SK-N-SH treated with all-trans-retinoic acid at 6 μM for 48 hours (cell line): ENCODE data around the gene TTC38.

Experiments
- ATAC-seq: fragments of 200-7000 bp; cut with Tn5 transposase; 3 replicates; pipeline ENCODE4 v1.9.1; 2020; ENCODE audit warnings: mild to moderate bottlenecking, moderate library complexity
- ARNTL ChIP-seq: fragments of 450-650 bp; formaldehyde crosslinking; IDR thresholded peaks from 2 replicates; pipeline ENCODE4 v1.5.0; 2020; ENCODE audit warnings: low read depth, mild to moderate bottlenecking, moderate library complexity, borderline replicate concordance
- BACH2 ChIP-seq: fragments of 250-450 bp; sonication (Bioruptor Pico); IDR thresholded peaks from 2 replicates; pipeline ENCODE4 v1.9.0; 2021; ENCODE audit warnings: mild to moderate bottlenecking, borderline replicate concordance
- CSDC2 ChIP-seq: fragments of 250-450 bp; sonication (Bioruptor Pico); IDR thresholded peaks from 2 replicates; pipeline ENCODE4 v1.5.0; 2020; ENCODE audit warnings: mild to moderate bottlenecking, moderate library complexity
- ESRRG ChIP-seq: fragments of 250-450 bp; sonication (Bioruptor Pico); IDR thresholded peaks from 2 replicates; pipeline ENCODE4 v1.6.1; 2021; ENCODE audit warnings: mild to moderate bottlenecking
- GLIS3 ChIP-seq: fragments of 250-450 bp; sonication (Bioruptor Pico); IDR thresholded peaks from 2 replicates; pipeline ENCODE4 v1.5.0; 2020; ENCODE audit warnings: mild to moderate bottlenecking, moderate library complexity
- ISL1 ChIP-seq: fragments of 250-450 bp; sonication (Bioruptor Pico); IDR thresholded peaks from 2 replicates; pipeline ENCODE4 v2.1.2; 2022; ENCODE audit warnings: mild to moderate bottlenecking, moderate library complexity
- OSR1 ChIP-seq: fragments of 250-450 bp; sonication (Bioruptor Pico); IDR thresholded peaks from 2 replicates; pipeline ENCODE4 v1.8.0; 2022; ENCODE audit warnings: moderate library complexity, mild to moderate bottlenecking, inconsistent platforms
- PPARA ChIP-seq: fragments of 250-450 bp; sonication (Bioruptor Pico); IDR thresholded peaks from 2 replicates; pipeline ENCODE4 v1.5.0; 2020; ENCODE audit warnings: mild to moderate bottlenecking, borderline replicate concordance
- RARB ChIP-seq: fragments of 250-450 bp; sonication (Bioruptor Pico); IDR thresholded peaks from 2 replicates; pipeline ENCODE4 v1.8.0; 2021; ENCODE audit warnings: mild to moderate bottlenecking, moderate library complexity
- SNAI2 ChIP-seq: fragments of 250-450 bp; sonication (Bioruptor Pico); IDR thresholded peaks from 2 replicates; pipeline ENCODE4 v1.5.0; 2020; ENCODE audit warnings: mild to moderate bottlenecking, moderate library complexity
- TCF4 ChIP-seq: fragments of 250-450 bp; sonication (Bioruptor Pico); IDR thresholded peaks from 2 replicates; pipeline ENCODE4 v1.8.0; 2021; ENCODE audit warnings: mild to moderate bottlenecking, moderate library complexity, borderline replicate concordance
- TOX ChIP-seq: fragments of 250-450 bp; sonication (Bioruptor Pico); IDR thresholded peaks from 2 replicates; pipeline ENCODE4 v1.8.0; 2021; ENCODE audit warnings: mild to moderate bottlenecking, moderate library complexity, borderline replicate concordance
- ZC3H10 ChIP-seq: fragments of 250-450 bp; sonication (Bioruptor Pico); IDR thresholded peaks from 2 replicates; pipeline ENCODE4 v1.5.1; 2021; ENCODE audit warnings: mild to moderate bottlenecking, moderate library complexity
- ZFP3 ChIP-seq: fragments of 250-450 bp; sonication (Bioruptor Pico); IDR thresholded peaks from 2 replicates; pipeline ENCODE4 v1.5.0; 2020; ENCODE audit warnings: mild to moderate bottlenecking, moderate library complexity
- ZFP30 ChIP-seq: fragments of 450-650 bp; formaldehyde crosslinking; IDR thresholded peaks from 2 replicates; pipeline ENCODE4 v1.5.0; 2022; ENCODE audit warnings: mild to moderate bottlenecking, moderate library complexity
- ZNF565 ChIP-seq: fragments of 450-650 bp; formaldehyde crosslinking; conservative IDR thresholded peaks from 2 replicates; pipeline ENCODE4 v1.5.0; 2020; ENCODE audit warnings: low read depth, mild to moderate bottlenecking, moderate library complexity
- ZNF70 ChIP-seq: fragments of 450-650 bp; formaldehyde crosslinking; IDR thresholded peaks from 2 replicates; pipeline ENCODE4 v1.5.0; 2020; ENCODE audit warnings: mild to moderate bottlenecking, moderate library complexity
- ZNF8 ChIP-seq: fragments of 450-650 bp; formaldehyde crosslinking; IDR thresholded peaks from 2 replicates; pipeline ENCODE4 v1.5.0; 2020; ENCODE audit warnings: mild to moderate bottlenecking, moderate library complexity
- TF ChIP-seq, protein P1 (sequence below): fragments of 250-450 bp; sonication (Bioruptor Pico); IDR thresholded peaks from 2 replicates; pipeline ENCODE4 v1.5.1; 2021; ENCODE audit warnings: mild to moderate bottlenecking, moderate library complexity
- TF ChIP-seq, protein P2 (sequence below): fragments of 250-450 bp; sonication (Bioruptor Pico); IDR thresholded peaks from 2 replicates; pipeline ENCODE4 v1.5.1; 2020; ENCODE audit warnings: low read depth, mild to moderate bottlenecking, moderate library complexity
- TF ChIP-seq, protein P3 (sequence below): fragments of 250-450 bp; sonication (Bioruptor Pico); IDR thresholded peaks from 2 replicates; pipeline ENCODE4 v1.5.0; 2020; ENCODE audit warnings: mild to moderate bottlenecking, moderate library complexity
- TF ChIP-seq, protein P4 (sequence below): fragments of 250-450 bp; sonication (Bioruptor Pico); IDR thresholded peaks from 2 replicates; pipeline ENCODE4 v1.8.0; 2021; ENCODE audit warnings: low read depth, mild to moderate bottlenecking, moderate library complexity, borderline replicate concordance

Gene TTC38

DNA sequence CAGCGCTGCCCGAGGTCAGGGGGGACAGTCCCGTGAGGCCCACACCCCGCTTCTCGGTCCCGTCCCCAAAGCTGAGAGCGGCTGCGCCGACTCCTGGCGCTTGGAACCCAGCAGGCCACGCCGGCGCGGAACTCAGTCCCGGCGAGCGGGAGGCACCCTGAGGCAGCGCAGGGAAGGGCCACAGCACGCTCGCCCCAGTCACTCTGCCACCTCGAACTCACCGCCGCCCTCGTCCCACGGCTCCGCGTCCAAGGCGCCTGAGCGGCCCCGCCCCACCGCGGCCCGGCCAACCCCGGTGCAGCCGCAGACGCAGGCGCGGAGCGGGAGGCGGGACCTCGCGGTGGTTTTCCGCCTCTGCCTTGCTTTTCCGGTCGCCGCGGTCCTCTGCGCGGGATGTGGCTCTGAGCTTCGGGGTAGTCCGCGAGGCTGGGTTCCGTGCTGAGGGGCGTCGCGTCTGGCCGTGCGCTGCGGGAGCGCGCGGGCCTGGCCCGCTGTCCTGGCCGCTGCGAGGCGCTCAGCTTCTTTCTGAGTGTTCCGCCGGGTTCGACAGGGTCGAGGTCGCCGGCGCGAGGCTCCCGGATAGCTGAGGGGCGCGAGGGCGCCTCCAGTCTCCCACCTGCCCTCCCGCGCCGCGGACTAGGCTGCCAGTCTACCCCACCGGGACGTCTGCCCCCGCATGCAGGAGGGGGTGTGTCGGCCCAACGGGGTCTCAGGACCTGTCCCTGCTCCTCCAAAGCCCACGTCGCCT, 17.6 kb upstream of the TTC38 start, which contains the start of gene CDPF1:
Gene CDPF1, minus strand, starts transcription at position 259 of the 748 bp plus-strand sequence. CDS start 2,009 bp downstream, outside the sequence.
- ATAC-seq, result peak; percentile 98
- TF ChIP-seq ZNF70 (no peak), ZNF565 (CRISPR knock-in tag) (no peak), BACH2 (CRISPR knock-in tag) (no peak), PPARA (CRISPR knock-in tag) (no peak), OSR1 (no peak), ZFP3 (CRISPR knock-in tag) (no peak), RARB (no peak), SNAI2 (CRISPR knock-in tag) (no peak), ZFP30 (CRISPR knock-in tag) (no peak), TOX (CRISPR knock-in tag) (no peak), ARNTL (CRISPR knock-in tag) (no peak)
- TF ChIP-seq, protein P1, sequence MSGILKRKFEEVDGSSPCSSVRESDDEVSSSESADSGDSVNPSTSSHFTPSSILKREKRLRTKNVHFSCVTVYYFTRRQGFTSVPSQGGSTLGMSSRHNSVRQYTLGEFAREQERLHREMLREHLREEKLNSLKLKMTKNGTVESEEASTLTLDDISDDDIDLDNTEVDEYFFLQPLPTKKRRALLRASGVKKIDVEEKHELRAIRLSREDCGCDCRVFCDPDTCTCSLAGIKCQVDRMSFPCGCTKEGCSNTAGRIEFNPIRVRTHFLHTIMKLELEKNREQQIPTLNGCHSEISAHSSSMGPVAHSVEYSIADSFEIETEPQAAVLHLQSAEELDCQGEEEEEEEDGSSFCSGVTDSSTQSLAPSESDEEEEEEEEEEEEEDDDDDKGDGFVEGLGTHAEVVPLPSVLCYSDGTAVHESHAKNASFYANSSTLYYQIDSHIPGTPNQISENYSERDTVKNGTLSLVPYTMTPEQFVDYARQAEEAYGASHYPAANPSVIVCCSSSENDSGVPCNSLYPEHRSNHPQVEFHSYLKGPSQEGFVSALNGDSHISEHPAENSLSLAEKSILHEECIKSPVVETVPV (CRISPR knock-in tag), result no peak

DNA sequence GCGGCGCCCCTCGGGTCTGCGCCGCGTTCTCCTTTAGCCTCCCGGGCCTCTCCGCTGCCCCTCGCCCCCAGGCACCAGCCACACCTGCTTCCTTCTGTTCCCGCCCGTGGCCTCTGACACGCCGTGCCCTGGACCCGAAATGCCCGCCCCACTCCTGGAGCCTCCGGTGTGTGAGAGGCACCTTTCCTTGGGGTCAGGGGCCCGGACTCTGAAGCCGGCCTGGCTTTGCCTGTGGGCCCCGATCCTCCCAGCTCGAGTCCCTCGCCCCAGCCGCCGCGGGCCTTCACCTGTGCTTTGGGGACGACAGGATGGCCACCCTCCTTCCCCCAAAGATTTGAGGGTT, 17.1 kb upstream of the TTC38 start:
- no peak; the same call in 2 of the 3 replicates for ATAC-seq
- no peak for TF ChIP-seq ESRRG (CRISPR knock-in tag)
- TF ChIP-seq GLIS3, result no peak

DNA sequence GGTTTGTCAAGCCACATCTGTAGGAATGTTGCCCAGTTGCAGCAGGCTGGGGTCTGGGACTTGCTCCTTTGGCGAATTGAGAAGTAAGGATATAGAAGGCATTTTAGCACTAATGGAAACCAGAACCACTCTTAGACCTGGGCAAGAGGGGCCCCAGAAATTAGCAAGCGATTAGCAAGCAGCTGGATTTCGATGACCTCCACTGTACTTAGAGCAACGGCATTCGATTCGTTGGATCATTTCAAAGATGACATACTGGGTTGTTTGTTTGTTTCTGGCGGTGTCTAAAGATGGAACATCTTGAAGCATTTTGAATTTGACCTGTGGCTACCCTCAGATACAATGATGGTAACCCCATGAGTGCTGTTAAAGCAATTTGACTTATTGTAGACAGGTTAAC, 16.5 kb upstream of the TTC38 start:
- no peak for TF ChIP-seq ZNF8
- no peak for TF ChIP-seq ZNF565 (CRISPR knock-in tag)
- no peak for ATAC-seq

DNA sequence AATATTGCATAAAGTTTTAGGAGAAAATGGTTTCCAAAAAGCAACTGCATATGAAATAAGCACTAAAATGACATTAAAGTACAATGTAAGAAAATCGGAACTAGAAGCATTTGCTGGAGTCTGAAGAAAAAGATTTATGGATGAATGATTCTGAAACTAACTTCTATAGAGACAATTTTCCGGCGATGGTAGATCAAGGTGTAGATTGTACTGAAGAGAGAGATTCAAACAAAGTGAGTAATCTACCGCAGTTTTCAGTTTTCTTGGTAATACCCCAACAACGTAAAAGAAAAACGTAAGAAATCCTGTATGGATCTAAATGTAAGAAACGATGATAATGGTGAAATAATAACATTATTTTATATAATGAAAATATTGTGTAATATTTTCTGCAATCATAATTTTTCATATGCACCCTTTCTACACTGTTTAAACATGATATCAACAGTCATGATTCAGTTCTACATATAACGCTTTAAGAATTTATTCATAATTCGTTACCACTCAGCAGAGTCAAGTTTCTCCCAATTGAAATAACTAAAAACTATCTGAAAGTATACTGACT, 15.9 kb upstream of the TTC38 start:
- ATAC-seq, result no peak
- TF ChIP-seq, protein P2, sequence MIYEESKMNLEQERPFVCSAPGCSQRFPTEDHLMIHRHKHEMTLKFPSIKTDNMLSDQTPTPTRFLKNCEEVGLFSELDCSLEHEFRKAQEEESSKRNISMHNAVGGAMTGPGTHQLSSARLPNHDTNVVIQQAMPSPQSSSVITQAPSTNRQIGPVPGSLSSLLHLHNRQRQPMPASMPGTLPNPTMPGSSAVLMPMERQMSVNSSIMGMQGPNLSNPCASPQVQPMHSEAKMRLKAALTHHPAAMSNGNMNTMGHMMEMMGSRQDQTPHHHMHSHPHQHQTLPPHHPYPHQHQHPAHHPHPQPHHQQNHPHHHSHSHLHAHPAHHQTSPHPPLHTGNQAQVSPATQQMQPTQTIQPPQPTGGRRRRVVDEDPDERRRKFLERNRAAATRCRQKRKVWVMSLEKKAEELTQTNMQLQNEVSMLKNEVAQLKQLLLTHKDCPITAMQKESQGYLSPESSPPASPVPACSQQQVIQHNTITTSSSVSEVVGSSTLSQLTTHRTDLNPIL (CRISPR knock-in tag), result no peak
- TF ChIP-seq ZFP30 (CRISPR knock-in tag) (no peak), SNAI2 (CRISPR knock-in tag) (no peak), TOX (CRISPR knock-in tag) (no peak), ZNF70 (no peak), ARNTL (CRISPR knock-in tag) (no peak), GLIS3 (no peak), ZFP3 (CRISPR knock-in tag) (no peak), ISL1 (CRISPR knock-in tag) (no peak), CSDC2 (CRISPR knock-in tag) (no peak), BACH2 (CRISPR knock-in tag) (no peak), ZC3H10 (CRISPR knock-in tag) (no peak), TCF4 (CRISPR knock-in tag) (no peak)
- TF ChIP-seq, protein P1 (CRISPR knock-in tag), result no peak
- TF ChIP-seq, protein P3, sequence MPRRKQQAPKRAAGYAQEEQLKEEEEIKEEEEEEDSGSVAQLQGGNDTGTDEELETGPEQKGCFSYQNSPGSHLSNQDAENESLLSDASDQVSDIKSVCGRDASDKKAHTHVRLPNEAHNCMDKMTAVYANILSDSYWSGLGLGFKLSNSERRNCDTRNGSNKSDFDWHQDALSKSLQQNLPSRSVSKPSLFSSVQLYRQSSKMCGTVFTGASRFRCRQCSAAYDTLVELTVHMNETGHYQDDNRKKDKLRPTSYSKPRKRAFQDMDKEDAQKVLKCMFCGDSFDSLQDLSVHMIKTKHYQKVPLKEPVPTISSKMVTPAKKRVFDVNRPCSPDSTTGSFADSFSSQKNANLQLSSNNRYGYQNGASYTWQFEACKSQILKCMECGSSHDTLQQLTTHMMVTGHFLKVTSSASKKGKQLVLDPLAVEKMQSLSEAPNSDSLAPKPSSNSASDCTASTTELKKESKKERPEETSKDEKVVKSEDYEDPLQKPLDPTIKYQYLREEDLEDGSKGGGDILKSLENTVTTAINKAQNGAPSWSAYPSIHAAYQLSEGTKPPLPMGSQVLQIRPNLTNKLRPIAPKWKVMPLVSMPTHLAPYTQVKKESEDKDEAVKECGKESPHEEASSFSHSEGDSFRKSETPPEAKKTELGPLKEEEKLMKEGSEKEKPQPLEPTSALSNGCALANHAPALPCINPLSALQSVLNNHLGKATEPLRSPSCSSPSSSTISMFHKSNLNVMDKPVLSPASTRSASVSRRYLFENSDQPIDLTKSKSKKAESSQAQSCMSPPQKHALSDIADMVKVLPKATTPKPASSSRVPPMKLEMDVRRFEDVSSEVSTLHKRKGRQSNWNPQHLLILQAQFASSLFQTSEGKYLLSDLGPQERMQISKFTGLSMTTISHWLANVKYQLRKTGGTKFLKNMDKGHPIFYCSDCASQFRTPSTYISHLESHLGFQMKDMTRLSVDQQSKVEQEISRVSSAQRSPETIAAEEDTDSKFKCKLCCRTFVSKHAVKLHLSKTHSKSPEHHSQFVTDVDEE, result no peak
- TF ChIP-seq, protein P4, sequence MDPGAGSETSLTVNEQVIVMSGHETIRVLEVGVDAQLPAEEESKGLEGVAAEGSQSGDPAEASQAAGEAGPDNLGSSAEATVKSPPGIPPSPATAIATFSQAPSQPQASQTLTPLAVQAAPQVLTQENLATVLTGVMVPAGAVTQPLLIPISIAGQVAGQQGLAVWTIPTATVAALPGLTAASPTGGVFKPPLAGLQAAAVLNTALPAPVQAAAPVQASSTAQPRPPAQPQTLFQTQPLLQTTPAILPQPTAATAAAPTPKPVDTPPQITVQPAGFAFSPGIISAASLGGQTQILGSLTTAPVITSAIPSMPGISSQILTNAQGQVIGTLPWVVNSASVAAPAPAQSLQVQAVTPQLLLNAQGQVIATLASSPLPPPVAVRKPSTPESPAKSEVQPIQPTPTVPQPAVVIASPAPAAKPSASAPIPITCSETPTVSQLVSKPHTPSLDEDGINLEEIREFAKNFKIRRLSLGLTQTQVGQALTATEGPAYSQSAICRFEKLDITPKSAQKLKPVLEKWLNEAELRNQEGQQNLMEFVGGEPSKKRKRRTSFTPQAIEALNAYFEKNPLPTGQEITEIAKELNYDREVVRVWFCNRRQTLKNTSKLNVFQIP (CRISPR knock-in tag), result no peak
